ENCODE data around the gene ADARB1.

GRCh38 chr21:45031571-45032191, 42.7 kb upstream of the ADARB1 start:
- no peak for TF ChIP-seq CTCF (conservative IDR thresholded peaks at IDR 0.05; ENCODE audit: low read depth, low read length)
- TF ChIP-seq EZH2 (IDR thresholded peaks at IDR 0.05; ENCODE audit: low read length, unreplicated experiment), result no peak
- no peak for TF ChIP-seq EZH2phosphoT487 (IDR thresholded peaks at IDR 0.05; ENCODE audit: borderline replicate concordance, low read length)

Measured in PC-3 (cell line).